GM23248 (cell line): ENCODE data around the gene PUS1. TPM values are rescaled to one million over a fixed set of nuclear protein-coding genes. Genes with fewer than 3 reads are reported as not detected.

Source experiments
- DNase-seq: peaks from one replicate; pipeline ENCODE4 v3.0.0-alpha.2; 2015
- H2AFZ ChIP-seq: fragments of 200-600 bp; sonication (generic); 2 replicates; pipeline ENCODE4 v1.6.1; 2016; ENCODE audit warnings: antibody characterized with exemption
- H3F3A ChIP-seq: fragments of 200-600 bp; sonication (generic); 2 replicates; pipeline ENCODE4 v1.6.1; 2016; ENCODE audit warnings: mild to moderate bottlenecking, antibody characterized with exemption, mixed run types; ENCODE audit not compliant: insufficient read depth
- H3K27ac ChIP-seq: fragments of 200-600 bp; sonication (generic); 2 replicates; pipeline ENCODE4 v1.5.1; 2016; ENCODE audit warnings: mild to moderate bottlenecking
- H3K27me3 ChIP-seq: fragments of 200-600 bp; sonication (generic); replicated peaks from 2 replicates; pipeline ENCODE4 v1.6.1; 2016; ENCODE audit warnings: mild to moderate bottlenecking; ENCODE audit not compliant: insufficient read depth
- H3K36me3 ChIP-seq: fragments of 200-600 bp; sonication (generic); 2 replicates; pipeline ENCODE4 v1.6.1; 2016; ENCODE audit warnings: low read depth, mild to moderate bottlenecking
- H3K4me1 ChIP-seq: fragments of 200-600 bp; sonication (generic); 2 replicates; pipeline ENCODE4 v1.6.1; 2016; ENCODE audit warnings: mild to moderate bottlenecking; ENCODE audit not compliant: insufficient read depth
- H3K4me2 ChIP-seq: fragments of 200-600 bp; sonication (generic); one replicate; pipeline ENCODE4 v1.6.1; 2016; ENCODE audit warnings: mild to moderate bottlenecking; ENCODE audit not compliant: unreplicated experiment
- H3K4me3 ChIP-seq: fragments of 200-600 bp; sonication (generic); 2 replicates; pipeline ENCODE4 v1.5.1; 2016; ENCODE audit warnings: mild to moderate bottlenecking
- H3K79me2 ChIP-seq: fragments of 200-600 bp; sonication (generic); 2 replicates; pipeline ENCODE4 v1.6.1; 2016; ENCODE audit warnings: mild to moderate bottlenecking; ENCODE audit not compliant: insufficient read depth
- H3K9ac ChIP-seq: fragments of 200-600 bp; sonication (generic); 2 replicates; pipeline ENCODE4 v1.6.1; 2016; ENCODE audit warnings: mild to moderate bottlenecking
- H3K9me2 ChIP-seq: fragments of 200-600 bp; sonication (generic); 2 replicates; pipeline ENCODE4 v1.6.1; 2016; ENCODE audit warnings: mixed run types, mild to moderate bottlenecking, moderate library complexity; ENCODE audit not compliant: insufficient read depth
- H3K9me3 ChIP-seq: fragments of 200-600 bp; sonication (generic); one replicate; pipeline ENCODE4 v1.6.1; 2017; ENCODE audit warnings: low read depth
- H4K20me1 ChIP-seq: fragments of 200-600 bp; sonication (generic); 2 replicates; pipeline ENCODE4 v1.6.0; 2016; ENCODE audit not compliant: insufficient read depth
- EZH2 ChIP-seq: fragments of 200-600 bp; sonication (generic); IDR thresholded peaks from 2 replicates; pipeline ENCODE4 v1.6.1; 2018; ENCODE audit warnings: antibody characterized with exemption, mild to moderate bottlenecking; ENCODE audit not compliant: insufficient read depth, poor library complexity, severe bottlenecking
- EZH2phosphoT487 ChIP-seq: fragments of 200-600 bp; sonication (generic); IDR thresholded peaks from 2 replicates; pipeline ENCODE4 v1.6.1; 2018; ENCODE audit warnings: antibody characterized with exemption, moderate library complexity, mild to moderate bottlenecking, low read depth; ENCODE audit not compliant: insufficient read depth
- WGBS, 2 experiments: methylation state at CpG; one replicate each; pipeline ENCODE4 v1.1.6; 2015 to 2017; ENCODE audit warnings: low lambda C conversion rate in 2 of 2, low coverage in 1 of 2; ENCODE audit errors: missing lambda C conversion rate in 2 of 2; 5-methylcytosine and 5-hydroxymethylcytosine counted together
- in situ Hi-C: fragments of 300-500 bp; cut with MboI; formaldehyde crosslinking; loops from 2 replicates; pipeline ENCODE4 v1.15.0; 2020
- polyA plus RNA-seq: library from polyadenylated mRNA; unstranded; fragments of >200 nt; fragmentation: Nextera tagmentation; extraction: Ambion mirVana; gene quantifications from 2 replicates; pipeline ENCODE4 v1.2.1, GENCODE V29; 2016
- total RNA-seq: library from RNA; depleted of rRNA; stranded (reverse); fragments of >200 nt; shearing (Covaris generic); gene quantifications from 2 replicates; pipeline ENCODE4 v1.2.3, GENCODE V29; 2014

Gene PUS1
- total and polyA plus RNA-seq, 2 experiments from 2014 or later: 14.0 to 18.9 TPM

DNA sequence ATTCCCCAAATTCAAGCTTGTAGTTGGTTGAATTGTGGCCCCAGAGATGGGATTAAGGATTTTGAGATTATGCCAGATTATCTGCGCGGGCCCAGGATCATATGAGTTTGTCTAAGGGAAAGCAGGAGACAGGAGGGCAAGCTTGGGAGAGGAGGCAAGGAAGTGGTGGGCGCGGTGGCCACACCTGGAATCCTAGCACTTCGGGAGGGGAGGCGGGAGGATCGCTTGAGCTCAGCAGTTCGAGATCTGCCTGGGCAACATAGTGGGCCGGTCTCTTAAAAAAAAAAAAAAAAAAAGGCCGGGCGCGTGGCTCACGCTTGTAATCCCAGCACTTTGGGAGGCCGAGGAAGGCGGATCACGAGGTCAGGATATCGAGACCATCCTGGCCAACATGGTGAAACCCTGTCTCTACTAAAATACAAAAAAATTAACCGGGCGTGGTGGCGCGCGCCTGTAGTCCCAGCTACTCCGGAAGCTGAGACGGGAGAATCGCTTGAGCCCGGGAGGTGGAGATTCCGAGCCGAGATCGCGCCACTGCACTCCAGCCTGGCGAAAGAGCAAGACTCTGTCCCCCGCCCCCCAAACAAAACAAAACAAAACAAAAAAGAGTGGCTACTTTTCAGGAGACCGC lies 881 bp upstream of the PUS1 start:
- H3K9ac ChIP-seq: peak overlapping the region; percentile 92
- no peaks in the 10 kb centered on the region for H3K9me3 ChIP-seq
- no peaks in the 10 kb centered on the region for H3K9me2 ChIP-seq
- no peaks in the 10 kb centered on the region for H3K4me1 ChIP-seq
- H3K79me2 ChIP-seq: peaks cover 38% of the 10 kb centered on the region
- peak overlapping the region; percentile 82 for H2AFZ ChIP-seq
- in situ Hi-C loops: no loop called here
- peak overlapping the region; percentile 52 for H3K27ac ChIP-seq
- H3K36me3 ChIP-seq: peaks cover 4% of the 10 kb centered on the region; the same call in 1 of the 2 replicates
- 23 to 24% methylated on average over 29 to 33 of the region's 33 CpGs for WGBS, 2 experiments
- peak overlapping the region; percentile 90 for H3K4me3 ChIP-seq
- no peaks in the 10 kb centered on the region for H4K20me1 ChIP-seq
- DNase-seq: no peak
- H3K27me3 ChIP-seq: no peaks in the 10 kb centered on the region
- no peaks in the 10 kb centered on the region for H3F3A ChIP-seq
- TF ChIP-seq EZH2 (no peak), EZH2phosphoT487 (no peak)
- peak overlapping the region; percentile 78 for H3K4me2 ChIP-seq

DNA sequence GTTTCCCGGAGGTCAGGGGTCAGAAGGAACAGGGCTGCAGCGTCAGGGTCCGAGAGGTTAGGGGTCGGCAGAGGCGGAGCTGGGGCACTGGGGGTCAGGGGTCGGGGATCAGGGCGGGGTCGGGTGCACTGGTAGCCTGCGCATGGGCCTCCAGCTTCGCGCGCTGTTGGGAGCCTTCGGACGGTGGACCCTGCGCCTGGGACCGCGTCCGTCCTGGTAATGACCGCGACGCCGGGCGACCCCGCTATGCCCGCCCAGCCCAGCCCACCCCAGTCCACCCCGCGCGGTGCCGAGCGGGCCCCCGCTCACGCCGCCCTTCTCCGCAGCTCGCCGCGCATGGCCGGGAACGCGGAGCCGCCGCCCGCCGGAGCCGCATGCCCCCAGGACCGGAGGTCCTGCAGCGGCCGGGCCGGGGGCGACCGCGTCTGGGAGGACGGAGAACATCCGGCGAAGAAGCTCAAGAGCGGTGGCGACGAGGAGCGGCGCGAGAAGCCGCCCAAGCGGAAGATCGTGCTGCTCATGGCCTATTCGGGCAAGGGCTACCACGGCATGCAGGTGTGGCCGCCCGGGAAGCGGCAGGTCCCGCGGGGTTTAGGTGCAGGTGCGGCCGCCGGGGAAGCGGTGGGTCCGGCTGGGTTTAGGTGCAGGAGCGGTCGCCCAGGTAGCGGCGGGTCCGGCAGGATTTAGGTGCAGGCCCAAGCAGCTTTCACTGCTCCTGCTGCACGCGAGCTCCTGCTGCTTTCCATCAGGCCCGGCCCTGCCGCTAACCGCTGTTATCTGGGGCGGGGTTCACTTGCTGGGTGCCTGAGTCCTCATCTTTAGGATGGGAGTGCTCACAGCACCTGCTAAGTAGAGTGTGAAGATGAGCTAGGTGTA lies 743 bp downstream of the PUS1 start:
- Histone ChIP-seq H3K9me2 (no peaks in the 10 kb centered on the region), H4K20me1 (no peaks in the 10 kb centered on the region), H3K27ac (no peak overlapping the region; the same call in 1 of the 2 replicates), H3K79me2 (peaks cover 47% of the 10 kb centered on the region), H3F3A (no peaks in the 10 kb centered on the region), H3K4me3 (peak overlapping the region; percentile 90), H3K27me3 (no peaks in the 10 kb centered on the region), H2AFZ (peak overlapping the region; percentile 56), H3K9ac (peak overlapping the region; percentile 92), H3K4me2 (peak overlapping the region; percentile 76), H3K9me3 (no peaks in the 10 kb centered on the region), H3K4me1 (no peaks in the 10 kb centered on the region), H3K36me3 (peaks cover 17% of the 10 kb centered on the region; the same call in 1 of the 2 replicates)
- TF ChIP-seq EZH2phosphoT487 (no peak), EZH2 (no peak)
- peak; percentile 68 for DNase-seq
- in situ Hi-C loops: no loop called here
- 2 to 3% methylated on average over 54 to 67 of the region's 87 CpGs for WGBS, 2 experiments

DNA sequence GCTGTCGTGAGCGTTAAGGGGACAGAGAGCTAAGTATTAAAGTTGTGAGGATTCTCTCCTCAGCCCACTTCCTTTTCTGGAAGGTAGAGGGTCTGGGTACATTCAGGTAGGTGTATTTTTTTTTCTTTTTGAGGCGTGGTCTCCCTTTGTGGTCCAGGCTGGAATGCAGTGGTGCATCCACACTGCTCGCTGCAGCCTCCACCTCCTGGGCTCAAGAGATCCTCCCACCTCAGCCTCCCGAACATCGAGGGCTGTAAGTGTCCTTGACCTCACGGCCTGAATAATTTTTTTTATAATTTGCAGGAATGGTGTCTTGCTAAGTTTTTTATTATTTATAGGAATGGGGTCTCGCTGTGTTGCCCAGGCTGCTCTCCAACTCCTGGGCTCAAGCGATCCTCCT lies 1.4 kb downstream of the PUS1 start:
- in situ Hi-C loops: no loop called here
- Histone ChIP-seq H3K79me2 (peaks cover 47% of the 10 kb centered on the region), H3K4me3 (peak overlapping the region; percentile 90), H3K9me3 (no peaks in the 10 kb centered on the region), H3F3A (no peaks in the 10 kb centered on the region), H4K20me1 (no peaks in the 10 kb centered on the region), H3K36me3 (peaks cover 17% of the 10 kb centered on the region; the same call in 1 of the 2 replicates), H3K27ac (no peak overlapping the region), H3K27me3 (no peaks in the 10 kb centered on the region), H3K4me2 (peak overlapping the region; percentile 76), H3K4me1 (no peaks in the 10 kb centered on the region), H3K9ac (peak overlapping the region; percentile 92), H2AFZ (no peak overlapping the region), H3K9me2 (no peaks in the 10 kb centered on the region)
- WGBS, 2 experiments: 86 to 89% methylated on average over 9 of the region's 9 CpGs
- TF ChIP-seq EZH2phosphoT487 (no peak), EZH2 (no peak)
- no peak for DNase-seq

- Histone ChIP-seq H3K9me3 (no peaks in the 10 kb centered on the region), H3K36me3 (peaks cover 17% of the 10 kb centered on the region; the same call in 1 of the 2 replicates), H3K27ac (no peak overlapping the region), H3K4me1 (no peaks in the 10 kb centered on the region), H3K79me2 (peaks cover 47% of the 10 kb centered on the region), H2AFZ (no peak overlapping the region), H3F3A (no peaks in the 10 kb centered on the region), H3K9ac (no peak overlapping the region), H3K4me3 (no peak overlapping the region), H3K27me3 (no peaks in the 10 kb centered on the region), H3K4me2 (no peak overlapping the region), H3K9me2 (no peaks in the 10 kb centered on the region), H4K20me1 (no peaks in the 10 kb centered on the region)
- 99% methylated on average over 8 of the region's 8 CpGs for whole genome bisulfite sequencing, 2 experiments
- DNase-seq: no peak
- in situ Hi-C loops: no loop called here
- TF ChIP-seq EZH2: no peak
- no peak for TF ChIP-seq EZH2phosphoT487
Measured at GRCh38 chr12:131933387-131933786, 4.3 kb downstream of the PUS1 start.
